Neural progenitor cell (in vitro differentiated cells): ENCODE results near the gene INPP5D. TPM values are rescaled to one million over a fixed set of nuclear protein-coding genes. Genes with fewer than 3 reads are reported as not detected.

Experiments
- DNase-seq: peaks from one replicate; pipeline ENCODE4 v3.0.0-alpha.2; 2016; ENCODE audit warnings: low spot score
- H2AFZ ChIP-seq: fragments of 200-600 bp; sonication (generic); replicated peaks from 2 replicates; pipeline ENCODE4 v1.6.1; 2016; ENCODE audit warnings: antibody characterized with exemption
- H3F3A ChIP-seq: fragments of 200-600 bp; sonication (generic); 2 replicates; pipeline ENCODE4 v1.6.1; 2016; ENCODE audit warnings: antibody characterized with exemption, low read depth
- H3K27ac ChIP-seq: fragments of 200-600 bp; sonication (generic); 2 replicates; pipeline ENCODE4 v1.5.1; 2016; ENCODE audit warnings: mild to moderate bottlenecking
- H3K27me3 ChIP-seq: fragments of 200-600 bp; sonication (generic); 2 replicates; pipeline ENCODE4 v1.6.1; 2016; ENCODE audit warnings: mild to moderate bottlenecking, moderate library complexity
- H3K36me3 ChIP-seq: fragments of 200-600 bp; sonication (generic); 2 replicates; pipeline ENCODE4 v1.5.1; 2016
- H3K4me1 ChIP-seq: fragments of 200-600 bp; sonication (generic); 2 replicates; pipeline ENCODE4 v1.6.1; 2016; ENCODE audit warnings: mixed run types
- H3K4me2 ChIP-seq: fragments of 200-600 bp; sonication (generic); 2 replicates; pipeline ENCODE4 v1.6.1; 2016
- H3K4me3 ChIP-seq: fragments of 200-600 bp; sonication (generic); 2 replicates; pipeline ENCODE4 v1.5.1; 2016
- H3K79me2 ChIP-seq: fragments of 200-600 bp; sonication (generic); 2 replicates; pipeline ENCODE4 v1.6.1; 2016; ENCODE audit warnings: low read depth
- H3K9ac ChIP-seq: fragments of 200-600 bp; sonication (generic); 2 replicates; pipeline ENCODE4 v1.6.1; 2016
- H3K9me3 ChIP-seq: fragments of 200-600 bp; sonication (generic); 2 replicates; pipeline ENCODE4 v1.5.1; 2016; ENCODE audit warnings: low read depth
- H4K20me1 ChIP-seq: fragments of 200-600 bp; sonication (generic); 2 replicates; pipeline ENCODE4 v1.6.1; 2016; ENCODE audit warnings: low read depth
- H3K27ac Mint-ChIP-seq: 3 replicates; pipeline ENCODE4 v1.8.0; 2021; ENCODE audit warnings: mixed read lengths
- H3K27me3 Mint-ChIP-seq: 2 replicates; pipeline ENCODE4 v1.8.0; 2022; ENCODE audit warnings: low read depth, mild to moderate bottlenecking, inconsistent platforms, moderate library complexity, mixed read lengths; ENCODE audit not compliant: insufficient read depth
- H3K36me3 Mint-ChIP-seq: 3 replicates; pipeline ENCODE4 v1.8.0; 2021; ENCODE audit warnings: mixed read lengths
- H3K4me1 Mint-ChIP-seq: 3 replicates; pipeline ENCODE4 v1.8.0; 2021; ENCODE audit warnings: mixed read lengths
- H3K4me3 Mint-ChIP-seq: 3 replicates; pipeline ENCODE4 v1.8.0; 2021; ENCODE audit warnings: mild to moderate bottlenecking, moderate library complexity, mixed read lengths
- H3K9me3 Mint-ChIP-seq: 3 replicates; pipeline ENCODE4 v1.8.0; 2020; ENCODE audit warnings: mixed read lengths
- EZH2 ChIP-seq: fragments of 200-600 bp; sonication (generic); IDR thresholded peaks from 2 replicates; pipeline ENCODE4 v1.6.1; 2017; ENCODE audit warnings: antibody characterized with exemption, mild to moderate bottlenecking, moderate library complexity
- EZH2phosphoT487 ChIP-seq: fragments of 200-600 bp; sonication (generic); IDR thresholded peaks from 2 replicates; pipeline ENCODE4 v1.6.1; 2017; ENCODE audit warnings: antibody characterized with exemption
- total RNA-seq: library from RNA; depleted of rRNA; stranded (reverse); fragments of >200 nt; gene quantifications from 2 replicates; pipeline ENCODE4 v1.2.3, GENCODE V29; 2015; ENCODE audit warnings: low replicate concordance
- TF ChIP-seq, protein P1 (sequence below): fragments of 200-600 bp; sonication (generic); IDR thresholded peaks from 2 replicates; pipeline ENCODE4 v1.5.1; 2017; ENCODE audit warnings: antibody characterized with exemption, mild to moderate bottlenecking

INPP5D gene
- total RNA-seq, 1 donor from 2014 or later = 4.2 TPM

- TF ChIP-seq, protein P1, sequence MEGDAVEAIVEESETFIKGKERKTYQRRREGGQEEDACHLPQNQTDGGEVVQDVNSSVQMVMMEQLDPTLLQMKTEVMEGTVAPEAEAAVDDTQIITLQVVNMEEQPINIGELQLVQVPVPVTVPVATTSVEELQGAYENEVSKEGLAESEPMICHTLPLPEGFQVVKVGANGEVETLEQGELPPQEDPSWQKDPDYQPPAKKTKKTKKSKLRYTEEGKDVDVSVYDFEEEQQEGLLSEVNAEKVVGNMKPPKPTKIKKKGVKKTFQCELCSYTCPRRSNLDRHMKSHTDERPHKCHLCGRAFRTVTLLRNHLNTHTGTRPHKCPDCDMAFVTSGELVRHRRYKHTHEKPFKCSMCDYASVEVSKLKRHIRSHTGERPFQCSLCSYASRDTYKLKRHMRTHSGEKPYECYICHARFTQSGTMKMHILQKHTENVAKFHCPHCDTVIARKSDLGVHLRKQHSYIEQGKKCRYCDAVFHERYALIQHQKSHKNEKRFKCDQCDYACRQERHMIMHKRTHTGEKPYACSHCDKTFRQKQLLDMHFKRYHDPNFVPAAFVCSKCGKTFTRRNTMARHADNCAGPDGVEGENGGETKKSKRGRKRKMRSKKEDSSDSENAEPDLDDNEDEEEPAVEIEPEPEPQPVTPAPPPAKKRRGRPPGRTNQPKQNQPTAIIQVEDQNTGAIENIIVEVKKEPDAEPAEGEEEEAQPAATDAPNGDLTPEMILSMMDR = no peak
- no peak for TF ChIP-seq EZH2
- TF ChIP-seq EZH2phosphoT487 = no peak
- H3K36me3 Mint-ChIP-seq = no peaks in the 10 kb centered on the region
Measured at GRCh38 chr2:233226511-233227031, 166.4 kb downstream of the INPP5D start.

DNA sequence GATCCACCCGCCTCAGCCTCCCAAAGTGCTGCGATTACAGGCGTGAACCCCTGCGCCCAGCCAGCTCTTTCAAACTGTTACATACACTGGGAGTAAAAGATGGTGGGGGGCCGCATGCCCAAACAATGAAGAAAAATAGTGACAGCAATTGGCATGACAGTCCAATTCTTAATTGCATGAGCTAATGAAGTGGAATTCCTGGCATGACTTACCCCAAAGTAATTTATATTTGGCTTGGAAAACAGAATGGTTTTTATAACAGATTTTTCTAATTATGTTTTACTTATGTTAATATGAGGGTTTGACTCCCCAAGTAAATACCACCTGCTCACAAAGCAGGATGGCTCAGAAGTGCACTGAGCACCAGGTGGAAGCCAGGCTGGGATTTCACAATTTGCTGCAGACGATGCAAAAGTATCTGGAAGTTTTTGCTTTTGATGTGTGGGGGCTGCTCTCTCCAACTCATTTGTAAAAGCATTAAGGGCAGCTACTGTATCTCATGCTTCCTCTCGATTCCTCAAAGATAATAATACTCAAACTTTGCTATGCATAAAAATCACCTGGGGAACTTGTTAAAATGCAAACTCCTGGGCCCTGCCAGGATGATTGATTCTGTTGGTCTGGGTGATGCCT lies 167.3 kb downstream of the INPP5D start:
- Histone ChIP-seq H3K4me1 (no peaks in the 10 kb centered on the region), H3K4me3 (no peak overlapping the region), H3K36me3 (no peaks in the 10 kb centered on the region), H3K27ac (no peak overlapping the region), H3K9ac (no peak overlapping the region), H3K4me2 (no peak overlapping the region), H2AFZ (no peak overlapping the region), H3K27me3 (no peaks in the 10 kb centered on the region), H3F3A (no peaks in the 10 kb centered on the region), H3K9me3 (no peaks in the 10 kb centered on the region), H4K20me1 (no peaks in the 10 kb centered on the region), H3K79me2 (no peaks in the 10 kb centered on the region)
- H3K36me3 Mint-ChIP-seq = no peaks in the 10 kb centered on the region
- TF ChIP-seq, protein P1 = no peak
- DNase-seq = no peak
- H3K27ac Mint-ChIP-seq = no peak overlapping the region
- H3K27me3 Mint-ChIP-seq = peaks cover 8% of the 10 kb centered on the region
- no peak overlapping the region for H3K4me3 Mint-ChIP-seq
- no peaks in the 10 kb centered on the region for H3K9me3 Mint-ChIP-seq
- H3K4me1 Mint-ChIP-seq = peaks cover 5% of the 10 kb centered on the region

More at GRCh38 chr2:233226511-233227031, 166.4 kb downstream of the INPP5D start:
- H3F3A ChIP-seq = no peaks in the 10 kb centered on the region
- no peak overlapping the region for H3K4me3 Mint-ChIP-seq
- no peak overlapping the region for H3K27ac ChIP-seq
- no peak overlapping the region for H3K4me3 ChIP-seq
- H3K79me2 ChIP-seq = no peaks in the 10 kb centered on the region
- H3K9ac ChIP-seq = no peak overlapping the region
- no peaks in the 10 kb centered on the region for H3K27me3 ChIP-seq
- peaks cover 8% of the 10 kb centered on the region for H3K27me3 Mint-ChIP-seq
- H3K4me2 ChIP-seq = no peak overlapping the region
- H3K4me1 ChIP-seq = peaks cover 6% of the 10 kb centered on the region
- no peaks in the 10 kb centered on the region for H3K36me3 ChIP-seq
- peak overlapping the region; percentile 50 for H2AFZ ChIP-seq
- DNase-seq = no peak
- no peaks in the 10 kb centered on the region for H3K9me3 ChIP-seq
- H3K4me1 Mint-ChIP-seq = peaks cover 9% of the 10 kb centered on the region
- H4K20me1 ChIP-seq = no peaks in the 10 kb centered on the region
- no peak overlapping the region for H3K27ac Mint-ChIP-seq
- no peaks in the 10 kb centered on the region for H3K9me3 Mint-ChIP-seq

DNA sequence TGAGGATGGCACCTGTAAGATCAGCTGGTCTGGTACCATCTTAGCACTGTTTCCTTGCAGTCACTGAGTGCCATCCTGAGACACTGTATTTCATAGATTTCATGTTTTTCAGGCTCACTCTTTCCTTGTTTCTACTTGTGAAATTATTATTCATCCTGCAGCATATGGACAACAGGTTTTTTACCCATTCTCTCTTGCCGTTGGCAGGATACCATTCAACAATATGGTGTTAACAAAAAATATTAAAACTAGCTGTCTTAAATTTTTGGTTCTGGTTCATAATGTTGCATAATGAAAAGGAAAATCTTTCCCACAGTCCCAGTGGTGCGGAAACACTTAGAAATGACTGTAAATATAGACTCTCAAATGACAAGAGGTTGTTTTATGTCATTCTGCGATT lies 168.2 kb downstream of the INPP5D start:
- Mint-ChIP-seq H3K27ac (no peak overlapping the region), H3K9me3 (no peaks in the 10 kb centered on the region), H3K4me3 (no peak overlapping the region), H3K4me1 (peaks cover 5% of the 10 kb centered on the region), H3K36me3 (no peaks in the 10 kb centered on the region), H3K27me3 (peaks cover 8% of the 10 kb centered on the region)
- H3K4me2 ChIP-seq = no peak overlapping the region
- H3K4me1 ChIP-seq = no peaks in the 10 kb centered on the region
- no peak for TF ChIP-seq EZH2
- TF ChIP-seq, protein P1 = no peak
- no peak for TF ChIP-seq EZH2phosphoT487
- DNase-seq = no peak
- no peak overlapping the region for H3K9ac ChIP-seq
- H3K4me3 ChIP-seq = no peak overlapping the region
- no peaks in the 10 kb centered on the region for H3K27me3 ChIP-seq
- no peaks in the 10 kb centered on the region for H3F3A ChIP-seq
- H3K36me3 ChIP-seq = no peaks in the 10 kb centered on the region
- no peak overlapping the region for H2AFZ ChIP-seq
- H3K27ac ChIP-seq = no peak overlapping the region
- H3K79me2 ChIP-seq = no peaks in the 10 kb centered on the region
- no peaks in the 10 kb centered on the region for H3K9me3 ChIP-seq
- no peaks in the 10 kb centered on the region for H4K20me1 ChIP-seq
